Heart right ventricle (tissue), 16 donors: Measurements from ENCODE around the gene COL4A3. TPM values are rescaled to one million over a fixed set of nuclear protein-coding genes. Genes with fewer than 3 reads are reported as not detected.

Experiments used
- ATAC-seq, 8 donors: fragments of 200-7000 bp; cut with Tn5 transposase; one replicate each; pipeline ENCODE4 v1.9.1; 2020; ENCODE audit warnings: mild to moderate bottlenecking in 8 of 8, moderate library complexity in 8 of 8, moderate number of reproducible peaks in 1 of 8
- DNase-seq, 2 donors: peaks; one replicate each; pipeline ENCODE4 v3.0.0-alpha.2; 2020
- H3K27ac ChIP-seq, 10 donors: fragments of 200-600 bp; sonication (generic) in 2 of 10; one replicate each; pipeline versions ENCODE4 v1.5.0 to v1.8.0; 2020 to 2022; ENCODE audit warnings: mild to moderate bottlenecking in 3 of 10
- H3K27me3 ChIP-seq, 7 donors: fragments of 200-600 bp; one replicate each; pipeline ENCODE4 v1.8.0; 2021 to 2022; ENCODE audit warnings: mild to moderate bottlenecking in 2 of 7
- H3K36me3 ChIP-seq, 9 donors: fragments of 200-600 bp; sonication (generic) in 1 of 9; one replicate each; pipeline versions ENCODE4 v1.5.0 to v1.8.0; 2020 to 2022; ENCODE audit warnings: mild to moderate bottlenecking in 2 of 9
- H3K4me1 ChIP-seq, 9 donors: fragments of 200-600 bp; sonication (generic) in 1 of 9; one replicate each; pipeline versions ENCODE4 v1.5.0 to v1.8.0; 2020 to 2022; ENCODE audit warnings: mild to moderate bottlenecking in 4 of 9
- H3K4me3 ChIP-seq, 10 donors: fragments of 200-600 bp; sonication (generic) in 2 of 10; one replicate each; pipeline versions ENCODE4 v1.5.0 to v1.8.0; 2020 to 2022; ENCODE audit warnings: mild to moderate bottlenecking in 7 of 10, moderate library complexity in 2 of 10
- H3K9me3 ChIP-seq, 11 donors: fragments of 200-600 bp in 10 of 11; sonication (generic) in 2 of 11; one replicate each; pipeline versions ENCODE4 v1.5.0 to v1.8.0; 2013 to 2022; ENCODE audit warnings: mild to moderate bottlenecking in 2 of 11, control low read depth in 1 of 11, moderate library complexity in 1 of 11
- CTCF ChIP-seq, 9 donors: fragments of 200-600 bp; sonication (generic) in 2 of 9; IDR thresholded peaks; one replicate each; pipeline versions ENCODE4 v1.5.0 to v1.8.0; 2021 to 2022; ENCODE audit warnings: antibody characterized with exemption in 9 of 9, mild to moderate bottlenecking in 5 of 9, moderate library complexity in 1 of 9
- WGBS, 2 donors: extraction: QIAGEN DNeasy Blood & Tissue Kit; methylation state at CpG; one replicate each; pipeline ENCODE4 v1.1.7; 2013; ENCODE audit warnings: inconsistent platforms in 1 of 2; 5-methylcytosine and 5-hydroxymethylcytosine counted together
- intact Hi-C, 10 donors: fragments of 100-400 bp; cut with DNase I; formaldehyde crosslinking; loops; one replicate each; pipeline versions ENCODE4 v1.11.1 to v1.14.2; 2022
- polyA plus RNA-seq, 2 donors: library from polyadenylated mRNA; stranded (reverse); fragments of 200-250 nt; gene quantifications; one replicate each; pipeline ENCODE4 v1.2.3, GENCODE V29; 2013
- total RNA-seq, 10 donors: library from RNA; stranded (reverse); fragmentation: NEBNext Ultra II Directional in 3 of 10; extraction: Animal tissue kit (Norgen Biotek cat#: 25700) in 3 of 10; gene quantifications; one replicate each; pipeline versions ENCODE4 v1.2.1 to v1.2.4, GENCODE V29; 2021 to 2023
- donor health status: Arrhythmogenic right ventricular cardiomyopathy.
- donor health status: ischemic (EF 13 %, LVEDD 7.1; RV severe dilation, severe dysfunction).
- donor health status: healthy with polysubstance abuse.
- donor health status: DM: no; HTN: yes; CAD: no.
- donor health status: DM: no; HTN: no; CAD: no.
- donor health status: ischemic (EF 25% LVEDD 6.9; RV normal size, moderate dysfunction).
- donor health status: ischemic (EF 25% LVEDD 5.7; RV mildly dilated, moderate dysfunction).
- donor health status: healthy.
- donor health status: DM: yes; HTN: yes; CAD: no.
- donor health status: Ischemic cardiomyopathy.
- donor health status: ischemic (EF 35%, LVEDD 5.7; RV mildly dilated, moderate dysfunction).
- donor health status: nonischemic (EF 11% LVEDD 7.7; RV severe dilation, severe dysfunction).
- donor health status: DM: yes; HTN: yes; CAD: no.
- donor health status: PGD.
- donor health status: ischemic (EF 29% LVEDD 5.4; RV normal size, mild dysfunction).
- donor health status: nonischemic (EF 23%, LVEDD 6.1; RV moderate dilation, normal function).

COL4A3 gene
- total and polyA plus RNA-seq, 12 donors = 0.91 to 6.2 (median 2.3) TPM

- ATAC-seq = no peak
- 98 to 99% methylated on average over 4 of the region's 4 CpGs for WGBS, 2 donors
Measured at GRCh38 chr2:227323818-227324217, 159.4 kb downstream of the COL4A3 start.

GRCh38 chr2:227324642-227324994 lies 160.2 kb downstream of the COL4A3 start:
- Histone ChIP-seq H3K4me3 (peak overlapping the region; percentile 69 to 99 (median 96)), H3K27ac (peak overlapping the region; percentile 31 to 98 (median 94)), H3K4me1 (peaks cover 0 to 37% (median 17%) of the 10 kb centered on the region in 9 donors), H3K36me3 (peaks cover 0 to 13% (median 0%) of the 10 kb centered on the region in 9 donors), H3K27me3 (no peaks in the 10 kb centered on the region), H3K9me3 (peaks cover 0 to 13% (median 0%) of the 10 kb centered on the region in 11 donors)
- intact Hi-C loops = no loop called here
- DNase-seq (peak in 1 of 2 donors; percentile 6), ATAC-seq (peak in 7 of 8 donors; percentile 11 to 60 (median 44))
- 15 to 16% methylated on average over 6 of the region's 6 CpGs for WGBS, 2 donors
- no peak for TF ChIP-seq CTCF (IDR thresholded peaks at IDR 0.05)

More at GRCh38 chr2:227323818-227324217, 159.4 kb downstream of the COL4A3 start:
- intact Hi-C loops = no loop called here
- peaks cover 0 to 5% (median 0%) of the 10 kb centered on the region in 9 donors for H3K36me3 ChIP-seq
- peaks cover 0 to 13% (median 0%) of the 10 kb centered on the region in 11 donors for H3K9me3 ChIP-seq
- no peak overlapping the region for H3K4me3 ChIP-seq
- no peaks in the 10 kb centered on the region for H3K27me3 ChIP-seq
- DNase-seq = no peak
- no peak for TF ChIP-seq CTCF (IDR thresholded peaks at IDR 0.05)
- H3K4me1 ChIP-seq = peaks cover 0 to 37% (median 17%) of the 10 kb centered on the region in 9 donors
- no peak overlapping the region for H3K27ac ChIP-seq

GRCh38 chr2:227324995-227325838 lies 160.8 kb downstream of the COL4A3 start, which contains the start of gene MFF:
MFF (plus strand) TSS chr2:227325251; CDS start chr2:227330666, 5,415 bp downstream.
- 0% methylated on average over 66 to 67 of the region's 67 CpGs for WGBS, 2 donors
- peak; percentile 92 to 94 for DNase-seq
- TF ChIP-seq CTCF (IDR thresholded peaks at IDR 0.05) = peak in 4 of 9 donors; percentile 25 to 39 (median 30)
- no peaks in the 10 kb centered on the region for H3K27me3 ChIP-seq
- H3K4me1 ChIP-seq = peaks cover 0 to 37% (median 17%) of the 10 kb centered on the region in 9 donors
- H3K36me3 ChIP-seq = peaks cover 0 to 19% (median 0%) of the 10 kb centered on the region in 9 donors
- H3K27ac ChIP-seq = peak within 1 kb of the TSS; percentile 76 to 98 (median 94)
- H3K4me3 ChIP-seq = peak within 1 kb of the TSS; percentile 69 to 99 (median 96)
- ATAC-seq = peak; percentile 99 to 100 (median 100)
- intact Hi-C loops = no loop called here
- peaks cover 0 to 13% (median 0%) of the 10 kb centered on the region in 11 donors for H3K9me3 ChIP-seq

- intact Hi-C loops = no loop called here
- 0 to 1% methylated on average over 13 of the region's 13 CpGs for WGBS, 2 donors
Measured at GRCh38 chr2:227325839-227326195, 161.4 kb downstream of the COL4A3 start.

More at GRCh38 chr2:227325839-227326195, 161.4 kb downstream of the COL4A3 start:
- peak; percentile 16 to 30 for DNase-seq
- peak; percentile 15 to 72 (median 35) for ATAC-seq
- Histone ChIP-seq H3K9me3 (peaks cover 0 to 13% (median 0%) of the 10 kb centered on the region in 11 donors), H3K27me3 (no peaks in the 10 kb centered on the region), H3K4me1 (peaks cover 0 to 37% (median 17%) of the 10 kb centered on the region in 9 donors), H3K4me3 (peak overlapping the region; percentile 69 to 99 (median 96)), H3K36me3 (peaks cover 0 to 25% (median 0%) of the 10 kb centered on the region in 9 donors), H3K27ac (peak overlapping the region in 9 of 10 donors; percentile 83 to 98 (median 95))
- TF ChIP-seq CTCF (IDR thresholded peaks at IDR 0.05) = no peak
